ENCODE results near the gene SMYD3.

Gene SMYD3

DNA sequence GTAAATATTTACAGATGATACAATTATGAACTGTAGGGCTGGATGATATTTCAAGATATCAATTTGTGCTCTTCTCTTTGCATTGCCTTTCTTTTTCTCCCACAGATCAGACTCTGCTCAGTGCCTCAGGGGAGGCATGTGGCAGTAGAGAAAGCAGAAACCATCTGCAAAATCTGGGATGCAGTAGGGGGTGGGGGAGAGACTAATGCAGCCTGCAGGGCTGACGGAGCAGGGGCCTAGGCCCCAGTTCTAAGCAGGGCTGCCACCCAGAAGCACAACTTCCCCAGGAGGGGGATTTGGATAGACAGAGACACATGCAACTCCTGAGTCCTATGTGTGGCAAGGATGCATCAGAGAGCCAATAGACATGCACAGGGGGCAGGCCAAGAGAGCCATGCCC is 511.6 kb downstream of the SMYD3 start:
- Histone ChIP-seq H2AFZ (no peak overlapping the region), H3K27ac (no peak overlapping the region)

DNA sequence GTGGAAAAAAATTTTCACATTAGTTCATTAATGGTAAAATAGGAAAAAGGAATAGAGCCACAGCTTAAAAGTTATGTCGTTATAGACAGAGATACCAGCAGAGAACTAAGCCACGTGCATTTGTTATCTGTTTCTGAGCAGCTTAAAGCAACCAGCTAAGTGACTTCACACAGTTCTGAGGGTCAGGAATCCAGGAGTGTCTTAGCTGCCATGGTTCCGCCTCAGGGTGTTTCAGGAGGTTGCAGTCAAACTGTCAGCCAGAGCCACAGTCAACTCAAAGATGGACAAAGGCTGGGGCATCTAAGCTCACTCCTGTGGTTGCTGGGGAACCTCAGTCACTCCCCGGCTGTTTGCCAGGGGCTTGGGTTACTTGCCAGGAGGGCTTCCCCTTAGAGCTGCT is 515.8 kb downstream of the SMYD3 start:
- TF ChIP-seq, protein P1, sequence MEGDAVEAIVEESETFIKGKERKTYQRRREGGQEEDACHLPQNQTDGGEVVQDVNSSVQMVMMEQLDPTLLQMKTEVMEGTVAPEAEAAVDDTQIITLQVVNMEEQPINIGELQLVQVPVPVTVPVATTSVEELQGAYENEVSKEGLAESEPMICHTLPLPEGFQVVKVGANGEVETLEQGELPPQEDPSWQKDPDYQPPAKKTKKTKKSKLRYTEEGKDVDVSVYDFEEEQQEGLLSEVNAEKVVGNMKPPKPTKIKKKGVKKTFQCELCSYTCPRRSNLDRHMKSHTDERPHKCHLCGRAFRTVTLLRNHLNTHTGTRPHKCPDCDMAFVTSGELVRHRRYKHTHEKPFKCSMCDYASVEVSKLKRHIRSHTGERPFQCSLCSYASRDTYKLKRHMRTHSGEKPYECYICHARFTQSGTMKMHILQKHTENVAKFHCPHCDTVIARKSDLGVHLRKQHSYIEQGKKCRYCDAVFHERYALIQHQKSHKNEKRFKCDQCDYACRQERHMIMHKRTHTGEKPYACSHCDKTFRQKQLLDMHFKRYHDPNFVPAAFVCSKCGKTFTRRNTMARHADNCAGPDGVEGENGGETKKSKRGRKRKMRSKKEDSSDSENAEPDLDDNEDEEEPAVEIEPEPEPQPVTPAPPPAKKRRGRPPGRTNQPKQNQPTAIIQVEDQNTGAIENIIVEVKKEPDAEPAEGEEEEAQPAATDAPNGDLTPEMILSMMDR (IDR thresholded peaks at IDR 0.05): no peak
- Histone ChIP-seq H3K79me2 (no peaks in the 10 kb centered on the region), H3K4me1 (no peaks in the 10 kb centered on the region), H3K27me3 (ENCODE audit: control insufficient read depth, insufficient read depth, low read length) (no peaks in the 10 kb centered on the region), H3K4me3 (ENCODE audit: low read depth, low read length) (no peak overlapping the region), H3K9ac (no peak overlapping the region), H3K4me2 (ENCODE audit: low read length) (no peak overlapping the region), H3K27ac (no peak overlapping the region), H3K9me3 (ENCODE audit: control insufficient read depth, low read length) (no peaks in the 10 kb centered on the region), H3K36me3 (ENCODE audit: control insufficient read depth, insufficient read depth, low read length) (no peaks in the 10 kb centered on the region), H2AFZ (no peak overlapping the region)

More for the DNA sequence above, 511.6 kb downstream of the SMYD3 start:
- H3K9me3 ChIP-seq (ENCODE audit: control insufficient read depth, low read length): no peaks in the 10 kb centered on the region
- H3K9ac ChIP-seq: no peak overlapping the region
- TF ChIP-seq, protein P1 (IDR thresholded peaks at IDR 0.05): no peak
- no peak overlapping the region for H3K4me3 ChIP-seq (ENCODE audit: low read depth, low read length)
- no peaks in the 10 kb centered on the region for H3K4me1 ChIP-seq
- no peaks in the 10 kb centered on the region for H3K79me2 ChIP-seq
- H3K36me3 ChIP-seq (ENCODE audit: control insufficient read depth, insufficient read depth, low read length): no peaks in the 10 kb centered on the region
- no peak overlapping the region for H3K4me2 ChIP-seq (ENCODE audit: low read length)
- no peaks in the 10 kb centered on the region for H3K27me3 ChIP-seq (ENCODE audit: control insufficient read depth, insufficient read depth, low read length)

DNA sequence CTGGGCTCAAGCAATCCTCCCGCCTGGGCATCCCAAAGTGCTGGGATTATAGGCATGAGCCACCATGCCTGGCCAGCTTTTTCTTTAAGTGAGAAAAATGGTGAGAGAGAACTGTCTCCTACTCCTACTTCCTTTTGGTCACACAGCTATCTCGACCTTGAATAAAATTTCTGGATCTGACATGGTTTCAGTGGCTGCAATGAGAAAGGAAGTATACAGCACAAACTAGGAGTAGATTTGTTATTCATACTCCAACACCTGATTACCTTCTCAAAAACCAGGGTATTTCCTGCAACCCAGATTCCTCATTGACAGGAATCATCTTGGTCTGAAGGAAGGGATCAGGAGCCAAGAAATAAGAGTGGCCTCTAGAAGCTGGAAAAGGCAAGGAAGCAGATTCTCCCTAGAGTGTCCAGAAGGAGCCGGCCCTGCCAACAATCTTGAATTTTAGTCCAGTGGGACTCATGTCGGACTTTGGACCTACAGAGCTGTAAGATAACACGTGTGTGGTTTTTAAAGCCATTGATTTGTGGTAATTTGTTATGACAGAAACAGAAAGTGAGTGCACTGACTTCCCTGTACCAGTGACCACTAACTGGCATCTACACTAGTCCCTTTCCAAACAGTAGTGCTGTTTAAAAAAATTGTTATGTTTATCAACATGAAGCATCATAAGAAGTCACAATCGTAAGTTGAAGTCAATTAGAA is 516.6 kb downstream of the SMYD3 start:
- Histone ChIP-seq H3K9ac (no peak overlapping the region), H3K9me3 (ENCODE audit: control insufficient read depth, low read length) (no peaks in the 10 kb centered on the region), H3K27me3 (ENCODE audit: control insufficient read depth, insufficient read depth, low read length) (no peaks in the 10 kb centered on the region), H3K79me2 (no peaks in the 10 kb centered on the region), H3K4me3 (ENCODE audit: low read depth, low read length) (no peak overlapping the region), H3K36me3 (ENCODE audit: control insufficient read depth, insufficient read depth, low read length) (no peaks in the 10 kb centered on the region), H3K27ac (no peak overlapping the region), H3K4me2 (ENCODE audit: low read length) (no peak overlapping the region), H2AFZ (no peak overlapping the region), H3K4me1 (no peaks in the 10 kb centered on the region)
- TF ChIP-seq, protein P1 (IDR thresholded peaks at IDR 0.05): no peak

GRCh38 chr1:245988393-245989078 is 518.5 kb downstream of the SMYD3 start:
- H3K4me1 ChIP-seq: no peaks in the 10 kb centered on the region
- no peaks in the 10 kb centered on the region for H3K79me2 ChIP-seq
- no peak overlapping the region for H3K27ac ChIP-seq
- H3K9me3 ChIP-seq (ENCODE audit: control insufficient read depth, low read length): no peaks in the 10 kb centered on the region
- no peak overlapping the region for H3K9ac ChIP-seq
- no peak overlapping the region for H3K4me2 ChIP-seq (ENCODE audit: low read length)
- no peak overlapping the region for H2AFZ ChIP-seq
- no peaks in the 10 kb centered on the region for H3K36me3 ChIP-seq (ENCODE audit: control insufficient read depth, insufficient read depth, low read length)
- no peak overlapping the region for H3K4me3 ChIP-seq (ENCODE audit: low read depth, low read length)
- no peaks in the 10 kb centered on the region for H3K27me3 ChIP-seq (ENCODE audit: control insufficient read depth, insufficient read depth, low read length)
- TF ChIP-seq, protein P1 (IDR thresholded peaks at IDR 0.05): no peak
